HG03520 (cell line): ENCODE measurements around the gene MAML3.

Source experiments
- ATAC-seq: cut with Tn5 transposase; IDR thresholded peaks from one replicate; pipeline ENCODE4 v1.9.1; 2021; ENCODE audit warnings: mild to moderate bottlenecking, moderate library complexity; ENCODE audit not compliant: unreplicated experiment

MAML3 gene

DNA sequence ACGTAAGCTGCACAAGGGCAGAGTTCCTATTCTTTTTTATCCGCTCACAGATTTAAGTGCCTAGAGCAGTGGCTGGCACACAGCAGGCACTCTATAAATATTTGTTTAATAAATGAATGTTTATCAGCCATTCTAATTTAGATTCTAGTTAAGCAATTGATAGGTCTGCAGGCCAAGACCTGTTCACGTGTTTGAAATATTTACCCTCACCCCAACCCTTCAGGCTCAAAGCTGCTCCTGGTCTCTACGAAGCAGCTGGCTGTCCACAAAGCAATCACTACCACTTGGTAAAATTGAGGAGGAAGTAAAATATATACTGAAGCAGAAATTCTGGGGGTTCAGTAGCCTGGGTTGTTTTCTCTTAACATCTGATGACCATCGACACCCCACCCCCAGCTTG, 330.2 kb downstream of the MAML3 start:
- no peak for ATAC-seq

GRCh38 chr4:139823345-139823744, 330.6 kb downstream of the MAML3 start:
- no peak for ATAC-seq

GRCh38 chr4:139822391-139822790, 331.6 kb downstream of the MAML3 start:
- no peak for ATAC-seq

- ATAC-seq = no peak
These were observed 334.9 kb downstream of the MAML3 start for GRCh38 chr4:139819082-139819481.

DNA sequence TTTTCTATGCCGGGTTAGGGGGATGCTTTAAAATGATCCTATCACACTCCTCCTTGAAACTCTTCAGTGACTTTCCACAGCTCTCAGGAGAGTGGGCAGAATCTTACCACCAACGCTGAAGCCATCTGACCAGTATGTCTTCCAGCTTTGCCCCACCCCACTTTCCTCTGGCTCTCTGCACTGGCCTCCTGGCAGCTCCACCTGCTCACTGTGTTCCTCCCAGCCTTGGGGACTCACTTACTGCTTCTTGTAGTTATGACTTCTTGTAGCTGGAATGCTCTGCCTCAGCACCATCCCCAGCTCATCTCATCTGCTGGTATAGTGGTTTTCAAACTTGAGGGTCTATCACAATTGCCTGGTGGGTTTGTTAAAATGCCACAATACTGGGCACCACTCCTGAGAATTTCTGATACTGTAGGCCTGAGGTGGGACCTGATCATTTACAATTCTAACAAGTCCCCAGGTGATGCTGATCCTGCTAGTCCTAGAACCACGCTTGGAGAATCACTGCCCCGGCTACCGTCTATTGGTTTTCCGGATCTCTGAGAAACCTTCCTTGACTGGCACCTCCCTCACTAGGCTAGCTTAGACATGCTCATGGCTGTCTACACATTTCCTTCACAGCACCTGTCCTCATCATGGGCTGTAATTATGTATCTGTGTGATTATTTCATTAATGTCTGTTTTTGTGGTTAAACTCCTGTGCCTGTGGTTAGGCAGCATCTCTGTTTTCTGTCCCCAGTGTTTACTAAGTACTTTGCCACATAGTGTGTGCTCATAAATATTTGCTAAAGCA, 336.1 kb downstream of the MAML3 start:
- no peak for ATAC-seq

DNA sequence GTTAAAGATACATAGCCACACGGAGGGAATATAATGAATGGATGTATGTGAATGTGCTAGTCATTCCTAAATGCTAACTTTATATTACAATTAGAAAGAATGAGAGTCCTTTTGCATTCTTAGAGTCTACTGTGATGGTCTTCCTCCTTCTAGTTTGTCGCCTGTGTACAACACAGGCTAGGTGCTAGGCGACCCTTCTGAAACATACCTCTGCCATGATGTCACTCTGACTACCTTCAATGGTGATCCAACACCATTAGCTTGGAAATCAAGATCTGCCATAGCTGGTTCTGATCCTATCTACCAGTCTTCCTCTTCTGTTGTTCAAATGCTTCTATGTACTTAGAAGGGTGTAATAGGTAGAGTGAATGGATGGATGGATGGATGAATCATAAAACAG, 337.1 kb downstream of the MAML3 start:
- no peak for ATAC-seq

GRCh38 chr4:139815778-139816601, 338.0 kb downstream of the MAML3 start:
- ATAC-seq = no peak

- ATAC-seq = no peak
These were observed 339.5 kb downstream of the MAML3 start for GRCh38 chr4:139814323-139815015.

DNA sequence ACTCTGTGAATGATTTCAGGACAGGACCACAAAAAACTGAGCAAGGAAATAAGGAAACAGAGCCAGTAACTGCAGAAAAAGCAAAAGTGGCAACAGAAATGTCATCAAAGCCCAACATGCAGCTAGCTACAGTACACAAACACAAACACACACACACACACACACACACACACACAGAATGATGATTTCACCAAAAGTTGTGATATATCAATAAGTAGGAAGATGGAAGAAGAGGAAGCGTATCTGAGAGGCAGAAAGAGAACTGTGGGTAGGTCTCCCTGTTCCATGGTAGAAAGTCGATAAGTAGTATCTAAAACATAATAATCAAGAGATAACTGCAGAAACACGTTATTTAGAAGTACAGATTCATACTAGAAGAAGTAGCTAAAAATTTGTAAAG, 340.1 kb downstream of the MAML3 start:
- ATAC-seq = no peak

GRCh38 chr4:139810710-139811109, 343.3 kb downstream of the MAML3 start:
- ATAC-seq = no peak

- ATAC-seq = no peak
These were observed 344.2 kb downstream of the MAML3 start for GRCh38 chr4:139809757-139810140.

DNA sequence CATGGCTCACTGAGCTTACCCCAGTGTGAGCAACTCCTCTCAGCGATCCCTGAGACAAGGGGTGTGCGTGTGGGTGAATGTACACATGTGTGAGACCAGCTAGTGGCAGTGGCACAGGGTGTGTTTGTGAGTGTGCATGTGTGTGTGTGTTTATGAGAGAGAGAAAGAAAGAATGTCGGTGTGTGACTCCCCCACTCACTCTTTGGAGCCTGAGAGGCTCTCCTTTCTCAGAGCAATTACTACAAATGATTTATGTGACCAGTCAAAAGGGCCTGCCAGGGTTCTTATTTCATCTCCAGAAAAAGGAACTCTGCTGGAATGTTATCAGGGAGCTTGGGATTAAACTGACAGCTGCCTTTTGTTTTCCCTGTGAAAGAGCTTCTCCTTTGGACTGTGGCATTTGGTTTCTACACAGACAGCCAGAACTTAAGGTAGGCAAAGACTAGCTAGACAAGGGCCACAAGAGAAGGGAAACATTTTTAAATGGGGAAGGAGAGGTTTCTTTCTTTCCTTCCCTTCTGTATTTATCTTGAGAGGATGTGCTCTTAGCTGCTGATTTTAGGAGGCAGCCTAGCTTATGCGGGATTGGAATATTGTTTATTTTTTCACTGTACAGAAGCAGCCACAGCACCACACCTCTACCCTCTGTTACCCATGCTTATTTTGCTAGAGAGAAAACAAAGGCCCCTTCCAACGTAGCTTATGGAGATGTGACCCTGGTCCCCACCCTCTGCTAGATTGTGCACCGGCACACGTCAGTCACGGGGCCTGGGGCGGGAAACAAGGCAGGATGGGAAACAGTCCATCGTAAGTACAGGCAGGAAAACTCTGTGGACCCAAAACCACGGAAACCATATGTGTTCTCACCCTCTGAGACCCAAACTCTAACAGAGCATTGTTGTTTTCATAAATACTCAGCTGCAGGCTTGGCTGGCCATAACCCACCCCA, 344.9 kb downstream of the MAML3 start:
- ATAC-seq = no peak

DNA sequence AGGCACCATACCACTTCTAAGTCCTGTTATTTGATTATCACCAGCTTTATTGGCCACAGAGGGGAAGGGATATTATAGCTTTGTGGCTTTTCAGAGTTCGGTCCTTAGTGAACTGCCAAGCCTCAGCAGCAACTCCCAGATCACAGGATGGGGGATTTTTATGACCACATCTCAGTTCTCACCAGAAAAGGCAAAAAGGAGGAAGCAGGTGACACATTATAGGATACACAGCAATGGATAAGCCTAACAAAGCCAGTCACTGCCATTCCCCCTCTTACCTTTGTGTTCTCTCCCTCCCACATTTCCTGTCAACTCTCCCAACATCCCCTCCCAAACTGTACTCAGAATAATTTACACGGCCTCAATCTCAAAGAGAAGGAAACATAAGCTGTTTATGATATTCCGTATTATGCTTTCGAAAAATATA, 345.6 kb downstream of the MAML3 start:
- ATAC-seq = no peak

GRCh38 chr4:139807483-139807882, 346.5 kb downstream of the MAML3 start:
- ATAC-seq = no peak

DNA sequence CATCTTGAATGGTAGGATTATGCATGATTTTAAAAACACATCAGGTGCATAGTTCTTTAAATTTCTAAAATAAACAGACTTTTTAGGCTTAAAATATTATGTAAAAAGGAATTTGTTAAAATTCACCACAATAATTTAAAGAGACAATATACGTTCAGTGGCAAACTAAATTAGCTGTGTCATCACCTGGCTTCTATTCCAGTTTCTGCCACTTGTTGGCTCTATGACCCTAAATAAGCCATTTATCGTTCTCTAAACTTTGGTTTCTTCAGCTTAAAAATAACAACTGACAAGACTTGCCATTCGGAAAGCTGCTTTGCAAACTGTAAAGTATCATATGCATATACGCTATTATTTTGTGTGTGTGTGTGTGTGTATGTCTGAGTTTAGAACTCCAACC, 347.1 kb downstream of the MAML3 start:
- ATAC-seq = no peak

DNA sequence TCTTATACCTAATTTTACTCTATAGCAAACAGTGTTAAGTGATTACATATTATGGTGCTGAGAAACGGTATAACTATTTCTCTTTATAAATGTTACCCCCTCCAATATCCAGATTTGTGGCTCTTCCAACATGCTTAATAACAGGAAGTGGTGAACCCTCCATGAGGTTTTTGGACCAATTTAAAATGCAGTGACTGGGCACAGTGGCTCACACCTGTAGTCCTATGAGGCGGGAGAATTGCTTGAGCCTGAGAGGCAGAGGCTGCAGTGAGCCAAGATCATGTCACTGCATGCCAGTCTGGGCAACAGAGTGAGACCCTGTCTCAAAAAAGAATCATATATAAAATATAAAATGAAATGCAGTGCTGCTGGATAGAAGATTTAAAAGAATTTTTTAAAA, 351.1 kb downstream of the MAML3 start:
- no peak for ATAC-seq

- no peak for ATAC-seq
These were observed 351.5 kb downstream of the MAML3 start for GRCh38 chr4:139802488-139802887.

DNA sequence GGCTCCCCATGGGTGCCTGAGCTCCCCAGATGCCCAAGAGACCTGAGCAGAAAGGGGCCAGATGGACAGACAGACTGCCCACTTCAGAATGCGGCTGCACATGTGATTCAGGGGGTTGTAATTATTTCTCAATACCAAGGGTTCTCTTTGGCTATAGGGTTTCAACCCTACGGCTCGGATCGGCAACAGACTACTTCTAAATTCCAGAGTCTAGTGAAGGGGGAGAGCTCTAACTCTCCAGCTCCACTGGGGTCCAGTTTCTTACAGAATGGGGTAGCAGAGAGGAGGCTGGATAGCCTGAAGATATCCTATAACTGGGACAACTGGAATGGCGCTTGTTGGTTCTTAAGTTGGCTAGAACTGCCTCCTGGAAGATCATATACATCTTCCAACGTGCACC, 352.1 kb downstream of the MAML3 start:
- no peak for ATAC-seq

DNA sequence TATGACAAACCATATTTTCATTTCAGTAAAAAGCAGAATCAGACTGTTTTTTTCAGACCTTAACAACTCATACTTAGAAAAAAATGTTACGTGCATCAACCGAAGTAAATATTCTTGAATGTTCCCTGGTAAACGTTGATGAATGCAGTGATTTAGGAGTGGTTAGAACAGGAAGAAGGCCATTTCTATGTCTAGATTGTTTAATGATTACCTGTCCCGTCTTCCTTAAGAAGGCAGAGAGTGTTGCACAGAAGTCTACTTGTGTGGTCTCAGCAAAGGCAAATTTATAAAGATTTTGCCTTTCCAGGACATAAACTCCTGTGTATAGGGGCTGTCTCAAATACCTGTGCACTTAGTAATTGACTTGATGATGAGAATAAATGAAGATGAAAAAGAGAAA, 353.9 kb downstream of the MAML3 start:
- ATAC-seq = no peak

- no peak for ATAC-seq
These were observed 354.4 kb downstream of the MAML3 start for GRCh38 chr4:139799615-139800014.

DNA sequence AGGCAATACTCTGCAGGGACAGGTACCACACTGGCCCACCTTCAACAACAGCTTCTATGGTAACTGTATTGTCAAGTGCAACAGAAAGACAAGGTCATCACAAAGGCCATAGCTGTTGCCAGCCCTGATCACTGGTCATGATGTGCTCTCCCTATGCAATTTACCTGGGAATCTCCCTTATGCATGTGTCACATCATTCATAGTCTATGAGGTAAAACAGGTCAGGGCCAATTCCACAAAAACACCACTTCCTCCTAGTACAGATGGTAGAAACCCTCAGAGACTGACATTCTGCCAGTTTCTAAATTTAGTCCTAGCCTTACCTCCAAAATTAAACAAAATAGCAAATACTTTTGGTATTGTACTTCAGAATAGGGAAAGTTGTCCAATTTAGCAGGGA, 355.5 kb downstream of the MAML3 start:
- ATAC-seq = no peak
